Gastroesophageal sphincter (tissue), 3 donors: ENCODE measurements around the gene YPEL5.

ENCODE experiments used
- CTCF ChIP-seq, 4 experiments: fragments of 200-600 bp in 2 of 4; fragments of 450-650 bp in 2 of 4; sonication (generic) in 1 of 4; IDR thresholded peaks; one replicate each; pipeline ENCODE4 v1.5.1; 2017 to 2019; ENCODE audit warnings: antibody characterized with exemption in 4 of 4, mild to moderate bottlenecking in 2 of 4, moderate library complexity in 2 of 4
- EP300 ChIP-seq: sonication (generic); formaldehyde crosslinking; IDR thresholded peaks from one replicate; pipeline ENCODE4 v1.6.1; 2017; ENCODE audit warnings: antibody characterized with exemption, mild to moderate bottlenecking
- POLR2A ChIP-seq, 2 donors: fragments of 450-650 bp; IDR thresholded peaks; one replicate each; pipeline ENCODE4 v1.6.1; 2017; ENCODE audit warnings: antibody characterized with exemption in 2 of 2, mild to moderate bottlenecking in 2 of 2, moderate library complexity in 1 of 2
- POLR2AphosphoS5 ChIP-seq: sonication (generic); formaldehyde crosslinking; IDR thresholded peaks from one replicate; pipeline ENCODE4 v1.6.1; 2017; ENCODE audit warnings: antibody characterized with exemption

GRCh38 chr2:30179536-30179935, 32.7 kb downstream of the YPEL5 start:
- TF ChIP-seq POLR2A (IDR thresholded peaks at IDR 0.05), result no peak
- no peak for TF ChIP-seq CTCF (IDR thresholded peaks at IDR 0.05)
- TF ChIP-seq POLR2AphosphoS5, result no peak
- no peak for TF ChIP-seq EP300
